HG03520 (cell line): ENCODE measurements around the gene SORBS1.

Experiments used
- ATAC-seq: cut with Tn5 transposase; IDR thresholded peaks from one replicate; pipeline ENCODE4 v1.9.1; 2021; ENCODE audit warnings: mild to moderate bottlenecking, moderate library complexity; ENCODE audit not compliant: unreplicated experiment

Gene SORBS1

DNA sequence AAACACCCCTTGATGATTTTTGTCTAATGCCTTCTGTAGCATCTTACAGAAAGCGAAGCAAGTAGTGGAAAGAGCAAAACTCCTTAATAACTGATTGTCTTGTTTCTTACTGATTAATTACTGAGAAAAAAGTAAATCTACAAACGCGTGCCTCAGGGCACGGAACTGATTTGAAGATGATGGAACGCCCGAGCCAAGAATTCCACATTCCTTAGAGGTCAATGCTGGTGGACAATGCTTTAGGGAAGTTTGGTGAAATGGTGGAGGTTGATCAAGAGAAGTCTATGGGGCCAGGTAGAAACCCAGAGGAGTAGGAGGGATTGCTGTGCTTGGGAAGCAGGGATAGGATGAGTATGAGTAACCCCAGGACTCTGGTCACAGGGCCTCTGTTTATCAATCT, 5.0 kb upstream of the SORBS1 start:
- no peak for ATAC-seq

- no peak for ATAC-seq
Measured at GRCh38 chr10:95565336-95565735, 4.2 kb upstream of the SORBS1 start.

DNA sequence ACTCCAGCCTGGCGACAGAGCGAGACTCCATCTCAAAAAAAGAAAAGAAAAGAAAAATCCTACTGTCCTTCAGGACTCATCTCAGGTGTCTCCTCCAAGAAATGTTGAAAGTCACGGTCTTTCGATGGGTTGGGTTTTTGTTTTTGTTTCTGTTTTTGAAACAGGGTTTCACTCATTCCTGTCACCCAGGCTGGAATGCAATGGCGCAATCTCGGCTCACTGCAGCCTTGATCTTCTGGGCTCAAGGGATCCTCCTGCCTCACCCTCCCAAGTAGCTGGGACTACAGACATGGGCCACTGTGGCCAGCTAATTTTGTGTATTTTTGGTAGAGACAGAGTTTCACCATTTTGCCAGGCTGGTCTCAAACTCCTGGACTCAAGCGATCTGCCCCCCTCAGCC, 3.1 kb upstream of the SORBS1 start:
- ATAC-seq = no peak

DNA sequence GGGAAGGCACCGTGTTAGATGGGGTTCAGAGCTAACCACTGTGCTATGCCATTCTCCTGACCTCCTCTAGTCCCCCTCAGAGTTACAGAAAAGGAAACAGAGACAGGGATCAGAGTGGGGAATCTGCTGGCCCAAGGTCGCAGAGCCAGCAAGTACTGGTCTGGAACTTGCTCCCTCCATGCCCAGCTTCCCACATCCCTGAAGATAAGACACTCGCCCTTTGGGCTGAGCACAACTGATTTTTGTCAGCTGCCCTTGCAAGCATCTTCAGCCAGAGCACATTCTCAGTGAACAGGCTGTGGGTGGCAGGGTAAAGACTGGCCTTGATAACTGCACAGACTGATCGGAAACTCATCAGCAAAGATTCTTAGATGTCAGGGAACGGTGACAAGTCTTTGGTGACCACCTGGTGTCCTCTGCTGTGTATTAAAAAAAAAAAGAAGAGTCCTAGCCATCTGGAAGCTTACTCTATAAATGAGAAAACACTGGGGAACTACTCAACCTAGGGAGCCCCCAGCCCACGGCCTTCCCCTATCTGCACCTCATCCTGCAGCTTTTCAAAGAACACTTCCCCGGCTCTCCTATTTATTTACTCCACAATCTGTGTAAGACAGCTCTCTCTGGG, 1.3 kb upstream of the SORBS1 start:
- ATAC-seq = no peak

DNA sequence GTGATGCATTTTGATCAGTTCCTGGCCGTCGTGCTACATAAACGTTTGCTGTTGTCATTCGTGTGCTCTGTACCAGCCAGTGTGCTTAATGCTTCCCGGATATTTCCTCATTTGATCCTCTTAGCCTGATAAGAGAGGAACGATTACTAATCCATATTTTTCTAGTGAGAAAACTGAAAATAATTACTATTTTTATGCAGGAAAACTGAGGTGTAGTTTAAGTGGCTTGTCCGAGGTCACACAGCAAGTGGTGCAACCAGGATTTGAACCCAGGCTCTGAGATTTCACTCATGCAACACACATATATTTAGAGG, 650 bp upstream of the SORBS1 start:
- ATAC-seq = no peak

GRCh38 chr10:95560278-95561176, 644 bp downstream of the SORBS1 start:
- ATAC-seq = no peak

- ATAC-seq = no peak
Measured at GRCh38 chr10:95559896-95560277, 1.3 kb downstream of the SORBS1 start.

DNA sequence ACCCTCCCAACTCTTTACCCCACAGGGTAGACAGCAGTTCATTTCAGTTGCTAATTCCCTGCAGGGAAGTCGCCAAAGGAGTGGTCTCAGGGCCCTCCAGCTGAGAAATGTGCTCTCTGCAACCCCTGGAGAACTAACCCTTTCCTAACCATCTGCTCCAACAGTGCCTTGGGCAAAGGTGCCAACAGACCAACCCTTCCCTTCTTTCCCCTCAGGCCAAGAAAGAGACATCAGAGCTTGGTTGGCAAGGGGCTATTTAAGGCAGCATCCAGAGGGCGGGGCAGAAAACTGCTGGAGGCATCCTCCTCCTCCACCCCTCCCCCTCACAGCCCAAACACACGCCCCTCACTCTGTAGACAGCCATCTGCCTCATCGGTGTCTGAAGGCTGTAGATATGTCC, 1.7 kb downstream of the SORBS1 start:
- ATAC-seq = no peak

- no peak for ATAC-seq
Measured at GRCh38 chr10:95558593-95559320, 2.4 kb downstream of the SORBS1 start.

- ATAC-seq = no peak
Measured at GRCh38 chr10:95556994-95557767, 4.0 kb downstream of the SORBS1 start.

DNA sequence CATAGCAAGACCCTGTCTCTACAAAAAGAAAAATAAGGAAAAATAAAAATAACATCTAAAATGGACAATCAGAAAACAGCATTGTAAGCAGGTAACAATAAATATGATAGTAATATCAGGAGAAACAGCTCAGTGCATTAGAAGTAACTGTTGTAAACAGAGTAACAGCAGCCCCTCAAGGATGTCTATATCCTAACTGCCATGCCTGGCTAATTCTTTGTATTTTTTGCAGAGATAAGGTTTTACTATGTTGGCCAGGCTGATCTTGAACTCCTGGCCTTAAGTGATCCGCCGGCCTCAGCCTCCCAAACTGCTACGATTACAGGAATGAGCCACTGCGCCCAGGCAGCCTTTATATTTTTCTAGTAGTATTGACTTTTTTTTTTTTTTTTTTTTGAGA, 7.5 kb downstream of the SORBS1 start:
- no peak for ATAC-seq

DNA sequence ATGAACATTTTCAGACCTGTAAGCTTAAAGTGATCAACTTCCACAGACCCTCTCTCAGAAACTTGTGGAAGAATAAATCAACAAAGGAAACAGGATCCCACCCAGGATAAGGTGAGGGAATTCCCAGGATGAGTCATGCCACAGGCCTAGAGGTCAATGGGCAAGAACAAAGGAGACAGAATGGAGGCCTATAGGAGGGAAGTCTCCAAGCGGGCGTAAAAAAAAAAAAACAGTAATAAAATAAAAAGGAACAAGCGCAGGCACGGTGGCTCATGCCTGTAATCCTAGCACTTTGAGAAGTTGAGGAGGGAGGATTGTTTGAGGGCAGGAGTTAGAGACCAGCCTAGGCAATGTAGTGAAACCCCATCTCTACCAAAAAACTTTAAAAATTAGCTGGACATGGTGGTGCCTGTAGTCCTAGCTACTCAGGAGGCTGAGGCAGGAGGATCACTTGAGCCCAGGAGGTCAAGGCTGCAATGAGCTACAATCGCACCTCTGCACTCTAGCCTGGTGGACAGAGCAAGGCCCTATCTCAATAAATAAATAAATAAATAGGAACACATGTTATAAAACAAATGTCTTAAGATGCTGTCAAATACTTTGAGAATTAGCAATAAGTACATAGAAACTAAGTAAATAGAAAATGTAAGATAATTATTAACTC, 8.4 kb downstream of the SORBS1 start:
- ATAC-seq = no peak

DNA sequence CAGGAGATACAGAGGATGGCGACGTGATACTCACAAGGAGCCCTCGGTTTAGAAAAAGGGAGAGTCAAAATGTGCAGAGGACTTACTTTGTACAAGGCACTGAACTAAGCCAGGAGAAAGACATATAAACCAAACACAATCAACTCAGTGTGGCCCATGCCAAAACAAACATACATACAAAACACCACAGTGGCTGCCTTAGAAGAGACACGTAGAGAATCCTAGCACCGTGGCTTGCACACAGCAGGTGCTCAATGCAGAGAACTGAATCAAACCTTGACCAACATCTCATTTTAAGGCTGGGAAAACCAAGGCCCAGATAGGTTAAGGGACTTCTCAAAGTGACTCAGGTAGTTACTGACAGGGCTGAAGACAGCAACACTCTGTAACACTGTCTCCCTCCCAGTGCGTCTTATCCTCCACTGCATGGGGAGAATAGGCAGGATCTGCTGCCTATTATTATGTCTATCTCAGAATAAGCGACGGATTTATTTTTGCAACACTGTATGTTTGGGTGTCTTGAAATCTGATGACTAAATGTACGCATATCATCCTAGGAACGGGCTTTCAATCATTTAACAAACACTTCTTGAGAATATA, 11.0 kb downstream of the SORBS1 start:
- no peak for ATAC-seq

GRCh38 chr10:95547791-95548435, 13.3 kb downstream of the SORBS1 start:
- no peak for ATAC-seq

DNA sequence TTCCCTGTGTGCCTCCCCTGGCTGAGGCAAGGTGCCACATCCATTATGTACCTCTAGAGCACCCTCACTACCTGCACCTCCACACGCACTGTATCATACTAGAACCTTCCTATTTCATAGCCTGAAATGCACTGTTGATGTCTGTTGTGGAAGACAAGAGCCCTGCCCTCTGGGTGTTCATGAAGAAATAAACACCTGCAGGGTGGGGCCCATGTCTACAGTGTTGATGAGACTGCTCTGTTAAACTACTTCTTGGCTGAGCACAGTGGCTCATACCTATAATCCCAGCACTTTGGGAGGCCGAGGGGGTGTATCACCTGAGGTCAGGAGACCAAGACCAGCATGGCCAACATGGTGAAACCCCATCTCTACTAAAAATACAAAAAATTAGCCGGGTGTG, 14.0 kb downstream of the SORBS1 start:
- no peak for ATAC-seq

GRCh38 chr10:95545981-95546380, 15.2 kb downstream of the SORBS1 start:
- ATAC-seq = no peak

DNA sequence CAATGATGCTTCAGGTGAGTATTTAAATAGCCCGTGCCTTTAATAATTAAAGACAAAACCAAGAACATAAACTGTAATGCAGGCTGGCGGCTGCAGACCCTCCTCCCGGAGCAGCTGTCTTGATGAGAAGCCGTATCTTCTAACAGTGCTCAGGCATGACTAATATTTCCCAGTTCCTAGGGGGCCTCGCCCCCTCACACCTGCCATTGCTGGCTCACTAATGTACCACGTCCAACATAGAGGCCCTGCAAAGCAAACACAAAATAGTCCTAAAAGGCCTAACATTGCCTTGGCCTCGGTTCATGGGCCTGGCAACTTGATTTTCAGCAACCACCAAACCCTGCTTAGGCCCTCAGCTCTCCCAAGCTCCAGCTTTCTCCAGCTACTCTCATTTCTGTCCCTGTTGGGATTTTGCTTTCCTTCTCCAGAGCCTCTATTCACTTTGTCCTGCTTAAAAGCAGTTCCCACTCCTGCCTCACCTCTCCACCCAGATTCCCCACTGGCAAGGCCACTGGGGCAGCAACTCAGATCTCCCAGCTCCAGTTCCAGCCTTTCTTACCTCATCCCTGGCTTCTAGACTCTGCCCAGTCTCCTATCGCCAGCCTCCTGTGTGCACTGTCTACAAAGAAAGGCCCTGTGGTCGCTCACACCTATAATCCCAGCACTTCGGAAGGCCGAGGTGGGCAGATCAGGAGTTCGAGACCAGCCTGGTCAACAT, 16.2 kb downstream of the SORBS1 start:
- ATAC-seq = no peak

- no peak for ATAC-seq
Measured at GRCh38 chr10:95543459-95543858, 17.7 kb downstream of the SORBS1 start.

- ATAC-seq = no peak
Measured at GRCh38 chr10:95542761-95543160, 18.4 kb downstream of the SORBS1 start.
